Endothelial cell of umbilical vein (primary cell): ENCODE data around the gene ARMC3. TPM values are rescaled to one million over a fixed set of nuclear protein-coding genes. Genes with fewer than 3 reads are reported as not detected.

Experiments
- BruUV-seq: library from RNA; stranded (reverse); fragments of 400-500 nt; replicated peaks from 2 replicates; lab custom pipeline; 2021; lab: Mats Ljungman, UMichigan
- CTCF ChIA-PET: fragments of 300-600, 350-600 bp; sonication (Branson Sonifier 250); formaldehyde crosslinking; loops from one replicate; lab custom pipeline; 2021; ENCODE audit warnings: antibody characterized with exemption, inconsistent platforms; lab: Charles Lee
- POLR2A ChIA-PET: fragments of 300-600, 350-600 bp; sonication (Branson Sonifier 250); formaldehyde crosslinking; loops from one replicate; lab custom pipeline; 2021; ENCODE audit warnings: antibody characterized with exemption, inconsistent platforms; lab: Charles Lee
- DNase-seq: peaks from one replicate; pipeline ENCODE4 v3.0.0-alpha.2; 2011; ENCODE audit warnings: low read depth, low spot score
- FAIRE-seq: peaks from 2 replicates; lab custom pipeline; 2011; peaks lifted over from hg19 to GRCh38; lab: Jason Lieb, UNC
- H2AFZ ChIP-seq: 2 replicates; pipeline ENCODE4 v1.6.0; 2012; ENCODE audit warnings: low read depth, low read length, control low read depth, inconsistent platforms
- H3K27ac ChIP-seq: 2 replicates; pipeline ENCODE4 v1.5.1; 2011; ENCODE audit warnings: low read depth, mild to moderate bottlenecking, control low read depth, low read length, moderate library complexity; ENCODE audit not compliant: insufficient read depth
- H3K27me3 ChIP-seq, 2 experiments: 2 replicates each; pipeline versions ENCODE4 v1.6.0 to v1.6.1; 2011; ENCODE audit warnings: low read length in 2 of 2, mixed read lengths in 1 of 2; ENCODE audit not compliant: control insufficient read depth in 2 of 2, insufficient read depth in 2 of 2
- H3K36me3 ChIP-seq, 2 experiments: 2 replicates in 1 of 2; 3 replicates in 1 of 2; pipeline ENCODE4 v1.5.1; 2011; ENCODE audit warnings: low read length in 2 of 2, mild to moderate bottlenecking in 1 of 2, moderate library complexity in 1 of 2; ENCODE audit not compliant: control insufficient read depth in 2 of 2, insufficient read depth in 2 of 2; ENCODE audit errors: extremely low read depth in 1 of 2
- H3K4me1 ChIP-seq: 3 replicates; pipeline ENCODE4 v1.5.1; 2011; ENCODE audit warnings: mild to moderate bottlenecking, low read length; ENCODE audit not compliant: control insufficient read depth, insufficient read depth; ENCODE audit errors: extremely low read depth
- H3K4me2 ChIP-seq: 2 replicates; pipeline ENCODE4 v1.6.1; 2011; ENCODE audit warnings: low read length, control low read depth, mixed read lengths; ENCODE audit not compliant: insufficient read depth
- H3K4me3 ChIP-seq, 3 experiments: fragments of 200-600 bp in 1 of 3; sonication (generic), shearing (Covaris generic) in 1 of 3; replicated peaks in 1 of 3; 2 replicates each; pipeline ENCODE4 v1.5.1; 2011 to 2016; ENCODE audit warnings: control low read depth in 3 of 3, low read length in 3 of 3, mild to moderate bottlenecking in 2 of 3, inconsistent platforms in 1 of 3, low read depth in 1 of 3, moderate library complexity in 1 of 3; ENCODE audit not compliant: insufficient read depth in 1 of 3
- H3K79me2 ChIP-seq: 2 replicates; pipeline ENCODE4 v1.6.0; 2012; ENCODE audit warnings: low read length, inconsistent platforms; ENCODE audit not compliant: control insufficient read depth, insufficient read depth
- H3K9ac ChIP-seq: replicated peaks from 2 replicates; pipeline ENCODE3; 2011; ENCODE audit warnings: low read length, control low read depth; ENCODE audit not compliant: insufficient read depth; ENCODE audit errors: extremely low read depth
- H3K9me1 ChIP-seq: replicated peaks from 3 replicates; pipeline ENCODE4 v1.6.0; 2011; ENCODE audit warnings: mild to moderate bottlenecking, low read length; ENCODE audit not compliant: control insufficient read depth, insufficient read depth; ENCODE audit errors: extremely low read depth
- H3K9me3 ChIP-seq: replicated peaks from 2 replicates; pipeline ENCODE4 v1.5.1; 2012; ENCODE audit warnings: low read length, inconsistent platforms; ENCODE audit not compliant: control insufficient read depth, insufficient read depth
- H4K20me1 ChIP-seq: replicated peaks from 2 replicates; pipeline ENCODE3; 2011; ENCODE audit warnings: mild to moderate bottlenecking, low read length; ENCODE audit not compliant: control insufficient read depth, insufficient read depth; ENCODE audit errors: extremely low read depth
- EZH2 ChIP-seq: IDR thresholded peaks from 2 replicates; pipeline ENCODE4 v1.6.1; 2012; ENCODE audit warnings: borderline replicate concordance, low read depth, mild to moderate bottlenecking, moderate library complexity, low read length, inconsistent platforms; ENCODE audit not compliant: severe bottlenecking
- FOS ChIP-seq: IDR thresholded peaks from 2 replicates; pipeline ENCODE4 v1.6.1; 2011; ENCODE audit warnings: mild to moderate bottlenecking, low read length, moderate library complexity, borderline replicate concordance; ENCODE audit not compliant: insufficient read depth
- GATA2 ChIP-seq: IDR thresholded peaks from 2 replicates; pipeline ENCODE4 v1.7.0; 2011; ENCODE audit warnings: low read depth, mild to moderate bottlenecking, moderate library complexity, mixed read lengths, low read length; ENCODE audit not compliant: insufficient read length, insufficient read depth
- JUN ChIP-seq: IDR thresholded peaks from 2 replicates; pipeline ENCODE4 v1.6.1; 2011; ENCODE audit warnings: borderline replicate concordance, low read depth; ENCODE audit not compliant: insufficient read length, insufficient read depth
- MYC ChIP-seq: IDR thresholded peaks from one replicate; pipeline ENCODE4 v1.6.1; 2011; ENCODE audit warnings: mild to moderate bottlenecking, low read depth, low read length
- POLR2A ChIP-seq: IDR thresholded peaks from 2 replicates; pipeline ENCODE4 v1.6.1; 2012; ENCODE audit warnings: low read depth, mild to moderate bottlenecking, control low read depth, low read length
- POLR2AphosphoS5 ChIP-seq: IDR thresholded peaks from 2 replicates; pipeline ENCODE4 v1.6.1; 2012; ENCODE audit warnings: low read depth, mild to moderate bottlenecking, control low read depth, low read length, moderate library complexity; ENCODE audit not compliant: insufficient read depth
- dilution Hi-C: fragments of 300-500 bp; cut with MboI; formaldehyde crosslinking; loops from one replicate; pipeline ENCODE4 v1.15.0; 2019; ENCODE audit warnings: low sequenced_read_pairs; ENCODE audit not compliant: extremely low pct_ligation_motif_present
- intact Hi-C: fragments of 100-400 bp; cut with micrococcal nuclease; formaldehyde crosslinking; loops from one replicate; pipeline ENCODE4 v1.10.0; 2022
- polyA plus RNA-seq, 4 experiments: library from polyadenylated mRNA; depleted of rRNA in 3 of 4; stranded (reverse) in 3 of 4; unstranded in 1 of 4; fragments of >200 nt; gene quantifications; 2 replicates each; pipeline versions ENCODE4 v1.2.1 to v1.2.3, GENCODE V29; 2011 to 2012; ENCODE audit warnings: missing spikeins in 1 of 4
- total RNA-seq: library from RNA; stranded (reverse); gene quantifications from 2 replicates; pipeline ENCODE4 v1.2.3, GENCODE V29; 2021
- TF ChIP-seq, protein P1 (sequence below): IDR thresholded peaks from 2 replicates; pipeline ENCODE4 v1.6.1; 2011; ENCODE audit not compliant: insufficient read depth, insufficient read length
- TF ChIP-seq, protein P2 (sequence below), 2 donors: IDR thresholded peaks; 1 replicate in 1 of 2; 2 replicates in 1 of 2; pipeline ENCODE4 v1.5.1; 2011; ENCODE audit warnings: low read length in 2 of 2, mild to moderate bottlenecking in 2 of 2, moderate library complexity in 2 of 2, control low read depth in 1 of 2, inconsistent platforms in 1 of 2, low read depth in 1 of 2; ENCODE audit not compliant: insufficient read depth in 1 of 2; ENCODE audit errors: extremely low read depth in 1 of 2

ARMC3 gene
- total and polyA plus RNA-seq, 2 donors (not counting 3 experiments of a cell fraction or from before 2014, with no cell fraction given) = not detected

DNA sequence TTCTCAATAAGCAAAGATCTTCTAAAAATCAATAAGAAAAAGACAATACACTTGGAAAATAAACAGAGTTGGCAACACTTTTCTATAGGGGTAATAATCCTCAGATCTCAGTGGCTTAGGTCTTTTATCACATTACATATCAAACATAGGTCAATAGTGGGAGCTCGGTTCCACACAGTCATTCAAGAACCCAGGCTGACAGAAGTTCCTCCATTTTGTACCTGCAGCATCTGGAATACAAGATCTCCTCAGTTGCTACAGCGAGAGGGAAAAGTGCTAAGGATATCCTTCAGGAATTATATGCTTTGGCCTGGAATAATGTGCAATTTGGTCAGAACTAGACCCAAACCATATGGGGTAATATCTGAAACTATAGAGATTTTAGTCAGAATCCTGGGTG, 112.1 kb downstream of the ARMC3 start:
- ChIA-PET POLR2A (no interaction called here), CTCF (interaction anchor here (1.3 to 1.7 kb wide), 2 partner anchors 10 to 11 kb away, joined by 5 read pairs; no protein-coding TSS in a partner anchor)
- Histone ChIP-seq H3K4me3 (no peak overlapping the region), H3K36me3 (no peaks in the 10 kb centered on the region), H3K4me1 (no peaks in the 10 kb centered on the region), H3K79me2 (no peaks in the 10 kb centered on the region), H3K9ac (no peak overlapping the region), H3K27me3 (peaks cover 0 to 4% of the 10 kb centered on the region in 2 experiments), H3K9me1 (no peaks in the 10 kb centered on the region), H3K9me3 (no peaks in the 10 kb centered on the region), H3K27ac (no peak overlapping the region), H2AFZ (no peak overlapping the region), H4K20me1 (no peaks in the 10 kb centered on the region), H3K4me2 (no peak overlapping the region)
- DNase-seq (no peak), FAIRE-seq (no peak)
- intact Hi-C loops = no loop called here
- dilution Hi-C loops = no loop called here
- no TSS peak for BruUV-seq
- TF ChIP-seq POLR2AphosphoS5 (no peak), EZH2 (no peak), GATA2 (no peak), POLR2A (no peak)

GRCh38 chr10:23046027-23046426, 118.2 kb downstream of the ARMC3 start:
- no peaks in the 10 kb centered on the region for H3K9me3 ChIP-seq
- POLR2A ChIA-PET = no interaction called here
- H2AFZ ChIP-seq = no peak overlapping the region
- H3K9ac ChIP-seq = no peak overlapping the region
- FAIRE-seq (no peak), DNase-seq (no peak)
- no peaks in the 10 kb centered on the region for H3K79me2 ChIP-seq
- no TSS peak for BruUV-seq
- no peaks in the 10 kb centered on the region for H3K4me1 ChIP-seq
- intact Hi-C loops (no loop called here), dilution Hi-C loops (no loop called here)
- TF ChIP-seq EZH2 = no peak
- TF ChIP-seq JUN = no peak
- TF ChIP-seq, protein P1, sequence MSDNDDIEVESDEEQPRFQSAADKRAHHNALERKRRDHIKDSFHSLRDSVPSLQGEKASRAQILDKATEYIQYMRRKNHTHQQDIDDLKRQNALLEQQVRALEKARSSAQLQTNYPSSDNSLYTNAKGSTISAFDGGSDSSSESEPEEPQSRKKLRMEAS = no peak
- no peak for TF ChIP-seq FOS
- no peak for TF ChIP-seq POLR2AphosphoS5
- TF ChIP-seq GATA2 = no peak
- TF ChIP-seq, protein P2, sequence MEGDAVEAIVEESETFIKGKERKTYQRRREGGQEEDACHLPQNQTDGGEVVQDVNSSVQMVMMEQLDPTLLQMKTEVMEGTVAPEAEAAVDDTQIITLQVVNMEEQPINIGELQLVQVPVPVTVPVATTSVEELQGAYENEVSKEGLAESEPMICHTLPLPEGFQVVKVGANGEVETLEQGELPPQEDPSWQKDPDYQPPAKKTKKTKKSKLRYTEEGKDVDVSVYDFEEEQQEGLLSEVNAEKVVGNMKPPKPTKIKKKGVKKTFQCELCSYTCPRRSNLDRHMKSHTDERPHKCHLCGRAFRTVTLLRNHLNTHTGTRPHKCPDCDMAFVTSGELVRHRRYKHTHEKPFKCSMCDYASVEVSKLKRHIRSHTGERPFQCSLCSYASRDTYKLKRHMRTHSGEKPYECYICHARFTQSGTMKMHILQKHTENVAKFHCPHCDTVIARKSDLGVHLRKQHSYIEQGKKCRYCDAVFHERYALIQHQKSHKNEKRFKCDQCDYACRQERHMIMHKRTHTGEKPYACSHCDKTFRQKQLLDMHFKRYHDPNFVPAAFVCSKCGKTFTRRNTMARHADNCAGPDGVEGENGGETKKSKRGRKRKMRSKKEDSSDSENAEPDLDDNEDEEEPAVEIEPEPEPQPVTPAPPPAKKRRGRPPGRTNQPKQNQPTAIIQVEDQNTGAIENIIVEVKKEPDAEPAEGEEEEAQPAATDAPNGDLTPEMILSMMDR (IDR thresholded peaks at IDR 0.05; ENCODE audit: extremely low read depth in 1 of 2, insufficient read depth in 1 of 2, low read depth in 1 of 2, low read length in 2 of 2) = no peak
- no peak for TF ChIP-seq MYC
- no peak for TF ChIP-seq POLR2A
- CTCF ChIA-PET = interaction anchor here (1.1 kb wide), 1 partner anchor 8 kb away, joined by 3 read pairs; no protein-coding TSS in a partner anchor
- H3K4me2 ChIP-seq = no peak overlapping the region
- no peak overlapping the region for H3K27ac ChIP-seq
- H3K27me3 ChIP-seq = no peaks in the 10 kb centered on the region
- no peaks in the 10 kb centered on the region for H3K36me3 ChIP-seq
- H3K9me1 ChIP-seq = no peaks in the 10 kb centered on the region
- no peak overlapping the region for H3K4me3 ChIP-seq
- no peaks in the 10 kb centered on the region for H4K20me1 ChIP-seq
